T-helper 2 cell treated with Interferon-gamma antibody and Interleukin-4, amounts not matched to agents 100 ng/mL and 5 ng/mL, for 36 hours (primary cell): ENCODE measurements around the gene AMOT. TPM values are rescaled to one million over a fixed set of nuclear protein-coding genes. Genes with fewer than 3 reads are reported as not detected.
"Not testable (repeated sequence)": the region's sequence is repeated elsewhere in the genome, so short reads cannot be mapped to it uniquely, and the experiment has no call there.

ENCODE experiments used
- intact Hi-C: fragments of 100-400 bp; cut with micrococcal nuclease; formaldehyde crosslinking; loops from one replicate; pipeline ENCODE4 v1.15.1; 2023
- total RNA-seq: library from RNA; stranded (reverse); gene quantifications from 2 replicates; pipeline ENCODE4 v1.2.3, GENCODE V29; 2022

Gene AMOT, protein sequence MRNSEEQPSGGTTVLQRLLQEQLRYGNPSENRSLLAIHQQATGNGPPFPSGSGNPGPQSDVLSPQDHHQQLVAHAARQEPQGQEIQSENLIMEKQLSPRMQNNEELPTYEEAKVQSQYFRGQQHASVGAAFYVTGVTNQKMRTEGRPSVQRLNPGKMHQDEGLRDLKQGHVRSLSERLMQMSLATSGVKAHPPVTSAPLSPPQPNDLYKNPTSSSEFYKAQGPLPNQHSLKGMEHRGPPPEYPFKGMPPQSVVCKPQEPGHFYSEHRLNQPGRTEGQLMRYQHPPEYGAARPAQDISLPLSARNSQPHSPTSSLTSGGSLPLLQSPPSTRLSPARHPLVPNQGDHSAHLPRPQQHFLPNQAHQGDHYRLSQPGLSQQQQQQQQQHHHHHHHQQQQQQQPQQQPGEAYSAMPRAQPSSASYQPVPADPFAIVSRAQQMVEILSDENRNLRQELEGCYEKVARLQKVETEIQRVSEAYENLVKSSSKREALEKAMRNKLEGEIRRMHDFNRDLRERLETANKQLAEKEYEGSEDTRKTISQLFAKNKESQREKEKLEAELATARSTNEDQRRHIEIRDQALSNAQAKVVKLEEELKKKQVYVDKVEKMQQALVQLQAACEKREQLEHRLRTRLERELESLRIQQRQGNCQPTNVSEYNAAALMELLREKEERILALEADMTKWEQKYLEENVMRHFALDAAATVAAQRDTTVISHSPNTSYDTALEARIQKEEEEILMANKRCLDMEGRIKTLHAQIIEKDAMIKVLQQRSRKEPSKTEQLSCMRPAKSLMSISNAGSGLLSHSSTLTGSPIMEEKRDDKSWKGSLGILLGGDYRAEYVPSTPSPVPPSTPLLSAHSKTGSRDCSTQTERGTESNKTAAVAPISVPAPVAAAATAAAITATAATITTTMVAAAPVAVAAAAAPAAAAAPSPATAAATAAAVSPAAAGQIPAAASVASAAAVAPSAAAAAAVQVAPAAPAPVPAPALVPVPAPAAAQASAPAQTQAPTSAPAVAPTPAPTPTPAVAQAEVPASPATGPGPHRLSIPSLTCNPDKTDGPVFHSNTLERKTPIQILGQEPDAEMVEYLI
- 2.3 and 3.1 TPM in 2 replicates for total RNA-seq

DNA sequence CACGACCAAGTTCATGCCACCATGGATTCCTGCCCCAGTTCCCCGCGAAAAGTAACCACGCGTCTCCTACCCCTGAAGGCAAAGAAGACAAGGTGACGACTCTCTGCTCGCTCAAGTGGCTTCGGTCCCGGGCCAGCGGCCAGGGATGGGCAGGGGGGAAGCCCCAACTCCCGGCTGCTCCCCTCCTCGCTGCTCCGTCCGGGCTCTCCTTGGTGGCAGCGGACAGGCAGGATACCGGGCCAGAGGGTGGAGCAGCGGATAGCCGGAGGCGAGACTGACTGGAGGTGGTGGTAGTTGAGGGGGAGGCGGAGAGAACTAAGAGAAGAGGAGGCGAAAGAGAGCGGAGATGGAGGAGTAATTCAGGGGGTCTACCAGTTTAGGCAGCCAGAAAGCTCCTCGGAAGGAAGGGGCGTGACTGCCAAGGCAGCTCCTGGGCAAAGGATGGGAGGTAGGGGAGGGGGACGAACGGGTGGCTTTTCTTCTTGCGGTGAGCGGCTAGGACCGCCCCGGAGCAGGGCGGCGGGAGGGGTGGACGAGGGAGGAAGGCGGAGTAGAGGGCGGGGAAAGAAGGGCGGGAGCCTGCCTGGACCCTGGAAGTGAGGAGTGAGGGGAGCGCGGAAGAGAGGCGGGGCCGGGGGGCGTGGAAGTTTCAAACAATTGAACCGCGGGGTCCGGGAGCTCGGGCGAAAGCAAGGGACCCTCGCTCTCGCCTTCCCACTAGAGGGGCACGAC, at the start of gene AMOT:
AMOT (minus strand) TSS at position 450 of the 732 bp plus-strand sequence. CDS start 17,705 bp downstream, outside the sequence.
- intact Hi-C loops = loop anchor here (1.0 kb wide), 1 partner anchor 1159 kb away; the partner anchor contains the start of gene ALG13

DNA sequence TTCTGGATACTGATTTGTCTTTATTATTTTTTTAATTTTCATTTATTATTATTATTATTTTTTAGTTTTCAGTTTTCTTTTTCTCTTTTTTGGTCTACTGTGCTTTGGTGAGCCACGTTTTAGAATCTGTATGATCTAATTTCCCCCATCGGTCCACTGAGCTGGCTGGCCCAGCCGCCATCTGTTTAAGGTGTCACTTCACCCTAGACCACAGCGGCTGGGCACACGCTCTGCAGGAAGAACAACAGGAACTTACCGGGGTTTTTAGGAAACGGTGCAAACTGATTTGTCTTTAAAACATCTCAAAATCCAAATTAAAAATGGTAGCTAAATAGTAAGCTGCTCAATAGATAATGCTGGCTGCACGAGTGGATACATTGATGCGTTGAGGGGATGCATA, 48.8 kb upstream of the AMOT start:
- intact Hi-C loops = no loop called here

DNA sequence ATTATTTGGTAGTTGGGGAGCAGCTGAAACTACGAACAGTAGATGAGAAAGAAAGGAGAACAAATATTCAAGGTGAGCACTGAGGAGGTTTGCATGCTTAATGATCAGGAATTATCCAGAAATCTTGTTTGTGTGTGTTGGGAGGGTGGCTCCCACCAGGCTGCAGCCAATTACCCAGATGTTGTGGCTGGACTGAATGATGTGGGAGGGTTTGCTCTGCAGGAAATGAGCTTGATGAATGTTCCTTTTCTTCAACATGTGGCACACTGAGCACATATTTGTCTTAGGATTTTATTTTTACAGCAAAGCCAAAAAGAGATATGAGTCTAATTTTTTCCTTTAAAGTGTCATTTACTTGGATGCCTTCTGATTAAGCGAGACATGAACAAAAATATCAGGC, 48.3 kb upstream of the AMOT start:
- intact Hi-C loops = no loop called here

DNA sequence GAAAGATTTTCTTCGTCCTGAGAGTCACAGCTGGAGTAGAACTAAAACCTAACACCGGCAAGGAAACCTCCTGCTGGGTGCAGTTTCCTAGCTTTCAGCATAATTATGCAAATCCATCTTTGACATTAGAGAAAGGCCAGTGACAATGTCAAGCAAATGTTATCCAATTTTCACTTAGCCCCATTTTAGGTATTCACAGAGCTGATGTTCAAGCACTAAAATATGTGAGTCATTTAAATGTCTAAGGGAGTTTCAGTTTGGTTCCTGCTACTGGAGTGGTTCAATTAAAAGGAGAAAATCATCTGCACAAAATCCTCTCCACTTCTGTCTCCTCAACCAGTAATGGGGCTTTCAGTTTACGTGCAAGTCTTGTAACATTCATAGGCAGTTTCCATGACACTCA, 37.1 kb upstream of the AMOT start:
- intact Hi-C loops = no loop called here

DNA sequence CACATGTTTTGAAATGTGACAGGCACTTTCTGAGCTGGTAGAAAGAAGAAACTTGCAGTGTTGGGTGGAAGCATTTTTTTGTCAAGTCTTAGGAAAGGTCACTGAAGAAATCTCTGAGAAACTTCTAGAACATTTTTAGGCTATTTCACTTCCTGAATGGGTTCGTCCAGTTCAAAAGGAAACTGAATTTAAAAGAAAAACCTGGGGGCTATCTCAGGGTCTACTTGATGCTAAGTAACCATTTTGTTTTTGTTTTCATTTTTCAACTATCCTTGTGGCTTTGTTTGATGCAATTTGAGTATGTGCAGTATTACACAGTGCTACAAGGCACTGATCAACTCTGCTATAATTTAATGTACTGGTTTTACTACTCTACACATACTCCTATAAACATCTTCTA, 34.0 kb upstream of the AMOT start:
- intact Hi-C loops = no loop called here

DNA sequence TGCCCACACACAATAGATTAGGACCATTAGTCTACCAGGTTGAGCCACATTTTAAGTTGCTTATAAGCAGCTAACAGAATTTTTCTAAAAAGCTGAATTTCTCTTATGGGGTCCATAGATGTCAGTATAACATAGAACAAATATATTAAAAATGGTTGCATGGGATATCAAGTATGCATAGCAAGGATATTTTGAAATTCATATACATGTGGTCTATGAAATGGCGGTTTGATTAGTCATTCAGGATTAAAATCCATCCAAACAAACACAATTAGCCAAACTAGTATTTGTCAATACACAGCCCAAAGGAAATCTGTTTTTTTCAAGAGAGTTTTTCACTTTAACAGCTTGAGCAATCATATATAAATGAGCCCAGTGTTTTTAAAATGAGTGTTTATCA, 33.5 kb upstream of the AMOT start:
- intact Hi-C loops = no loop called here

DNA sequence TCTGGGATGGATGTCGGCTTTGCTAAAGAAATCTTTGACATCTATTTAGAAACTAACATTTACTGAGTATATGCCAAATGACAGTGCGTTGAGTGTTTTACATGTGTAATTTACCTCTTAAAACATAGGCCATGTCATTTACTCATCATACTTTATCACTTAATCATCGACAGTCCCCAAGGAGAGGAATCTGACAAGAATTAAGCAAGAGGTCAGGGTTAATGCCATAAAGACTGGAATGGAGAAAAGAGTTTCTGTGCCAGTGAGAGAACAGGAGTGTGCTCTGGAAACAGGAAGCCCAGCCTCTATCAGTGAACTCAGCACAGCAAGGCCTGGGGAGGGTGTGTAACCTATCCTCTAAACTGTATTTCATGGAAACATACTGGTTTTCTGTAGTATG, 28.0 kb upstream of the AMOT start:
- intact Hi-C loops = no loop called here

DNA sequence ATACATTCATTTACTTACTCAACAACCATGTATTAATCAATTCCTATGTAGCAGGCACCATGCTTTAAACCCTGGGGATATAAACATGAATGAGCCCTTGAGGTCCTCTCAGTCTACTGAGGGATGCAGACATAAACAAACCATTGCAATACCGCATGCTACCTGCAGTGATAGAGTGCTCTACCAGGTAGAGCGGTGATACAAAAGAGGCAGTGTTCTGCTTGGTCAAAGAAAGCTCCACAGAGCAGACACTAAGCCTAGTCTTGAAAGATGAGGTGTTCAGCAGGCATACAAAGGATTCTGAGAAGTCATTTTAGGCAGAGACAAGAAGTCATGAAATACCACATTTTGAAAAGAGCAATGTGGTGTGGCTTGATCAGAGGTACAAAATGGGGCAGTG, 26.9 kb upstream of the AMOT start:
- intact Hi-C loops = no loop called here

DNA sequence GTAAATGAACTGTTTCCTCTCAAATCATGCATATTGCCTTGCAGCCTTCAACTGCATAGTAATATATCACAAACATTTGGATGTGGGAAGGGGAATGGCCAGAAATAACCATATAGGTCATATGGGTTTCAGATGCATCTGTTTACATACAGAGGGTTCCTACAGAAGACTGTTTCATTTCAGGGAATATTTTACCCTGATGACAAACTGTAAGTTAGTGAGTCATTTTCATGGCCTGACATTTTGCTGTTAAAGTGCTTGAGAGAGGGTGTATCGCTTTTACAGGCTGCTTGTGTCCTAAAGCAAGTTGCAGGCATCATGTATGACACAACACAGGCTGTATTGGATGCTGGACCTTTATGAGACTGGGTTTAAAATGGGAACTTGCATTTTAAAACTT, 25.5 kb upstream of the AMOT start:
- intact Hi-C loops = no loop called here

DNA sequence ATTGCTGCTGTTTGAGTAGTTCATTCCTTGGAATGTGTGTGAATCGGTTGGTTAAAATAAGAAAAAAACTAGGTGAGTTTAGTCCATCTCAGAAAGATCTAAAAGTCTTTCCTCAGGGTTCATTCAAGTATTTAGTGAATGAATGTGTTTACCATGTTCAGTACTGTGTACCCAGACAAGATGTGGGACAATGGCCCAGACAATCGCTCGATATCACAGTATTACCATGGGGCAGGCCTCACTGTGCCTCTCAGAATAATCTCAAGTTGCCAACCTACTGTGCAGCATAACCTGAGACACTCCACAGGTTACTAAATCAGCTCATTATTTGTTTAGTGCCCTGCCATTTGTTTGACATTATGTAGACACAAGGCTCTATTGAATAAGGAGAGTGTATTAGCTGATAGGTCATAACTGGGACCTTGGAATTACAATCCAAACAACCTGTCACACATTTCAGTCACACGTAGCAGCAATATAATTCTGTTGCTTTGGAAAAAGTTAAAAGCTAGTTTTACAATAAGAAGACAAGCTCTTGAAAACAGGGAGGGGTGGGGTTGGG, 24.9 kb upstream of the AMOT start:
- intact Hi-C loops = no loop called here

DNA sequence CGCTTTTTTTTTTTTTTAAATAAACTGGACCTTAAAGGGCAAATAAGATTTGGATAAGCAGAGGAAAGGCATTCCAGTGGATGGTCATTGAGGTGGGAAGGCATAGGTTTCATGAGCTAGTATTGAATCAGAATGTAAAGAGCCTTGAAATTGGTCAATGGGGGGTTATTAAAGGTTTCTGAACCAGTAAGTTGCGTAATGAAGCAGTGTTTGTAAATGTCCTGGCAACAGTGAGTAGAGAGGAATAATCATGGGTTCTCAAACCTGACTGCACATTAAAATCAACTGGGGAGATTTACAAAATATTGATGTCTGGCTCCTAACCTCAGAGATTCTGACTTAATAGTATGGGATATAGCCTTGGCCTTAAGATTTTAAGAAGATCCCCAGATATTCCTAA, 23.2 kb upstream of the AMOT start:
- intact Hi-C loops = no loop called here

DNA sequence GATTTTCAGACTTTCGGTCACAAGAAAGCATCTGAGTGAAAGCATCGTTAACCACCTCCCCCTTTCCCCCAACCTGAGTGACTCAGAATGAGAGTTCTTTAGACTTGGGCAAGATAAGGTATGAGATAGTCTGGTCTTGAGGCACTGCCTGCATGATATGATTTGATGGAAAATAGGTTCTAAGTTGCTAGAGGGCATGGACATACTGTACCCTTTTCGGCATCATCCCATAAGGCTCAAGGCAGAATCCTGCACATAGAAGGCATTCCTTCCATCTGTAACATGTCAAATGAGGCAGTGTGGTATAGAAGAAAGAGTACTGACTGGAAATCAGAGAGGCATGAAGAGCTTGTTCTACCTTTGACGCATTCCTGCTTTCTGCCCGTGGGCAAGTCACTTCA, 16.8 kb upstream of the AMOT start:
- intact Hi-C loops = no loop called here

DNA sequence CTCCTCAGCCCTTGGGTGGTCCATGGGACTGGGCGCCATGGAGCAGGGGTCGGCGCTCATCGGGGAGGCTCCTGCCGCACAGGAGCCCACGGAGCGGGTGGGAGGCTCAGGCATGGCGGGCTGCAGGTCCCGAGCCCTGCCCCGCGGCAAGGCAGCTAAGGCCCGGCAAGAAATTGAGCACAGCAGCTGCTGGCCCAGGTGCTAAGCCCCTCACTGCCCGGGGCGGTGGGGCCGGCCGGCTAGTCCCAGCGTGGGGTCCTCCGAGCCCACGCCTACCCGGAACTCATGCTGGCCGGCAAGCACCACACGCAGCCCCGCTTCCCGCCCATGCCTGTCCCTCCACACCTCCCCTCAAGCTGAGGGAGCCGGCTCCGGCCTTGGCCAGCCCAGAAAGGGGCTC, 14.3 kb upstream of the AMOT start:
- intact Hi-C loops = not testable (repeated sequence)

DNA sequence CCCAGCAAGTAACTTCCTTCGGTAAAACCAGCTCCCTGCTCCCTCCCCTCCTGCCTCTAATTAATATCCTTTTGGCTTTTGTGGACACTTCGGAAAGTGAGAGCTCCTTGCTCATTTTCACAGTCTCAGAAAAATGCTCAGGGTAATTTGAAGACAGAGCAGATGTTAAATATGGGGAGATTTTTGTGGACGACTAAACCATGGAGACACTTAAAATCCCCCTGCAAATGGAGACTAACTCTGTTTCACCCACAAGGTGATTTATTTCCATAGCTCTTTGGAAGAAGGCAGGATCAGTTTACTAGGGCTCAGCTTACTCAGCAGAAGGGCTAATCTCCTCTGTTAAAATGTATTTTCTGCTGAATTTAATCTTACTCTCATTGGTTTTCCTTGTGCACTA, 12.2 kb upstream of the AMOT start:
- intact Hi-C loops = no loop called here

DNA sequence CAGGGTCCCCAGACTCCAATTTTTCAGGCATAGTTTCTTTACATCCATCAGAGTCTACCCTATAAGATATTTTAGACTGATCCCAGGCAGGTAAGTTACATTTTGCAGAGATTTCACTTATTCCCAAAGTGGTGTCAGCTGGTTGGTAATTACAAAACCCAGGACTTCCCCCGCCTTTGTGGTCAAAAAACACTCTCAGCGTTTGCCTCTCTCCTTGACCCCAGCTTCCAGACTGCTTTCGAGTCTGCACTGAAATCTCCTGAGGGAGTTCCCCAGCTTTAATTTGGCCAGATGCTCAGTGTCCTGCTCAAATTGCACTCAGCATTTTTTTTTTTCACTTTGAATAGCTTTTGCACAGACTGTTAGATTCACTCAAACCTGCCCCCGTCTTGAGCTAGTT, 11.2 kb upstream of the AMOT start:
- intact Hi-C loops = no loop called here

DNA sequence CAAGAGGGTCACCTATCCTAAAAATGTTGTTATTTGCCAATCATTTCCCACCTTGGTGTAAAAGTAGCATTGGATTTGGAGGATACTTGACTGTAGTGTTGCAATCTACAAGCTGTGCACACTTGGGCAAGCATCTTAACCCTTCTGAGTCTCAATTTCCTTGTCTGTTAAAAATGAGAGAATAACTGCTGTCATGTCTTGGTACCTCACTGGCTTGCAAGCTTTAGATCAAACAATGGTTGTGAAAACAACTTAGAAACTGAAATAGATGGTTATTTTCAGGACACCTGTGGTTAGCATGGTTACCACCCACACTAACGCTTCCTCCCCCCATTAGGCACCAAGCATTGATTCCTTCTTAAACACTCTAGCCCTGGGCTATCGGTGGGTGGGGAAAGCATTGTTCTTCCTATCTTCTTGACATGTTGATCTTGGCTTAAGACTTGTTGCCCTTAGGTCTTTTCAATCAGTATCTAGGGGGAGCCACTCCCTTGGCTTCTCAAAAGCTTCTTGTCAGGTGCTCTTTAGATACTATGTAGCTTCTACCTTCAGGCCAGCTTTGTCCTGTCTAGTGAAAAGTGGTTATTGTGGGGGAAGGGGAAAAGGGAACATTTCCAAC, 10.6 kb upstream of the AMOT start:
- intact Hi-C loops = no loop called here

DNA sequence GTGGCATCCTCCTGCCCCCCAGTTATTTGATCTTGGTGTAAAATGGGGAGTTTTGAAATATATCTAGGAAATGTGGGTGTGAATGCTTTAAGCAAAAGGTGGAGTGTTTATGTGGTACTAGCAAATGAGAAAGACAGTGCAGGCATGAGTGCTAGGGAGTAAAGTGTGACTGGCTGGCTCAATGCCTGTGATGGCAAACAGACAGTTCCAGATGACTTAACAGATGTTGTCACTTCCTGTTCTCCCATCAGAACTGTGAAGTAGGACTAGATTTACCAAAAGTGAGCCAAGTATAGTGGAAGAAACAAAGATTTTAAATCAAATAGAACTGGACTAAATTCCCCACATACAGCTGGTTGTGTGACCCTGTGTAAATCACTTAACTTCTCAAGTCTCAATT, 8.4 kb upstream of the AMOT start:
- intact Hi-C loops = no loop called here

DNA sequence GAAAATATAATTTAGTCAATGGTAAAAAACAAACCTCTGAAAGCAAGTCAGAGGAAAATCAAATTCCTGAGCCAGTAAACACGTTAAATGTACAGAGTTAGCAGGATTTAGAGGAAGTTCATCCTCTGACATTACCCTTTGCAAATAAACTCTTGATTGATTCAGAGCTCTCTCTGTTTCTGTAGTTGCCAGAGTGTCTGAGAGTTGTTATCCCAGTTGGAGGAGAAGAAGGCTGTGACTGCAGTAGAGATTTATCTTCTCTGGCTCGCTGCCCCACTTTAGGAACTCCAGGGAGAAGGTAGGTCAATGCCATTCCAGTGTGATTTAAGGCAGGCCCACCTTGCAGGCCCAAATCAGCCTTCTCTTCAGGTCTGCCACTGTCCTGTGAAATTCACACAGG, 6.2 kb upstream of the AMOT start:
- intact Hi-C loops = no loop called here

DNA sequence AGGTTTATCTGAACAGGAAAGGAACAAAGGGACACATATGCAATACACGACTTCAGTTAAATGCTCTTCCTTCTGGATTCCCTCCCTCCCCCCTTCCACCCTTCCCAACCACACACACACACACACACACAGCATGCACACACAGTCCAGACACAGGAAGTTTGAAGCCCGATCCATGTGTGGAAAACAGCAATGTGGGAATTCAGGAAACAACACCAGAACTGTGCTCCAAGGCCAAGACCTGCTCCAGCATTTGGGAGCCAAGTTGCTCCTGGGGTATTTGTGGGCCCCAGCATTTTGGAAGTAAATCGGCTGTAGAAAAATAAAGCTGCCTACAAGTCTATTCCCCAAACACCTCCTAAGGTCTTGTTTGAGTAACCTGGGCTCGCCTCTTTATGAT, 5.6 kb upstream of the AMOT start:
- intact Hi-C loops = no loop called here

DNA sequence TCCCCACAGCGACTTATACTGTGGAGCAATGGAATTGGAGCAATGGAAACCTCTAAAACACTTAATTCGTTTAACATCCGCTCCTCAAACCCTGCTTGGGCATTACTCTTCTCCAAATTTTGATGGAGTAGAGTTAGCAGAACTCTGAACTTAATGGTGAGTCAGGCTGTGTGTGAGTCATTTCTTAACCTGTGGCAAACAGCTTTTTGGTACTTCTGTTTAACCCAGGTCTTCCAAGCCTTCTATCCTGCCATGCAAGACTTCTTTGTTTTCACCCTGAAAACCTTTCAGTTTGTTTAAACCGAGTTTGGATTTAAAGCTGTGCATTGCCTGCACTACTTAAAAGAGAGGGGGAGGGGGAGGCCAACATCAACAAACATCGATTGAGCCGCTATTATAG, 3.6 kb upstream of the AMOT start:
- intact Hi-C loops = loop anchor here (2.0 kb wide), 1 partner anchor 165 kb away; the partner anchor contains the start of gene LHFPL1

DNA sequence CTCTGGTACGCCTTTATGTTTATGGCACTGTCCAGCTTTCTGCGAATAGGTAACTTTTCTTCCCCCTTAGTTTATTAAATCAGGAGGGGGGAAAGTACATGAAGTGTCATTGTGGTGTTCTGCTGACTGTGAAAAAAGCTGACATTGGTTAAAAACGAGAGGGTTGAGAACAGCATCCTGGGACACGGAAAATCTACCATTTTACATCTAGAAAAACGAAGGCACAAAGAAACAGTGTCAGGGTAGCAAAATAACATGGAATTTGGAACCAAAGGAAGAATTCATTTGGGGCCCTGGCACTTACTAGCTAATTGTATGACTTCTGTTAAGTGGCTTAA, 1.2 kb upstream of the AMOT start:
- intact Hi-C loops = loop anchor here (1.0 kb wide), 1 partner anchor 1160 kb away; the partner anchor contains the start of gene ALG13
